ENCODE results near the gene BRI3.

The BRI3 gene

GRCh38 chr7:98335411-98335977, 54.0 kb downstream of the BRI3 start:
- TF ChIP-seq POLR2A (IDR thresholded peaks at IDR 0.05; ENCODE audit: low read depth, low read length) (no peak), TAF1 (IDR thresholded peaks at IDR 0.05; ENCODE audit: borderline replicate concordance, low read depth, low read length) (no peak), POLR2AphosphoS5 (IDR thresholded peaks at IDR 0.05; ENCODE audit: low read depth, low read length) (no peak)
- DNase-seq (ENCODE audit: insufficient read length) (no peak), FAIRE-seq (no peak)

GRCh38 chr7:98338441-98338840, 57.0 kb downstream of the BRI3 start:
- no peak for DNase-seq (ENCODE audit: insufficient read length)
- FAIRE-seq = no peak
- TF ChIP-seq POLR2A (IDR thresholded peaks at IDR 0.05; ENCODE audit: low read depth, low read length) = no peak
- TF ChIP-seq POLR2AphosphoS5 (IDR thresholded peaks at IDR 0.05; ENCODE audit: low read depth, low read length) = no peak
- no peak for TF ChIP-seq TAF1 (IDR thresholded peaks at IDR 0.05; ENCODE audit: borderline replicate concordance, low read depth, low read length)

DNA sequence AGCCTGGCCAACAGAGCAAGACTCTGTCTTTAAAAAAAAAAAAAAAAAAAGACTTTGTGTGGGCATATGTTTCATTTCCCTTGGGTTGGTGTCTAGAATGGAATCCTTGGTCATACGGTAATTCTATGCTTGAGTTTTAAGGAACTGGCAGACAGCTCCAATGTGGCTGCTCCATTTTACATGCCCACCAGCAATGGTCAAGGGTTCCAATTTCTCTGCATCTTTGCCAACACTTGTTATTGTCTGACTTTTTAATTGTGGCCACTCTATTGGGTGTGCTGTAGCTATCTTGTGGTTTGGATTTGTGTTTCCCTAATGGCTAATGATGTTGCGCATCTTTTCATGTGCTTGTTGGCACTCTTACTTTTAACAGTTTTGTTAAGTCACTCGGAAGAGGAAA, 57.6 kb downstream of the BRI3 start:
- FAIRE-seq (no peak), DNase-seq (ENCODE audit: insufficient read length) (no peak)
- TF ChIP-seq POLR2AphosphoS5 (IDR thresholded peaks at IDR 0.05; ENCODE audit: low read depth, low read length) (no peak), TAF1 (IDR thresholded peaks at IDR 0.05; ENCODE audit: borderline replicate concordance, low read depth, low read length) (no peak)

DNA sequence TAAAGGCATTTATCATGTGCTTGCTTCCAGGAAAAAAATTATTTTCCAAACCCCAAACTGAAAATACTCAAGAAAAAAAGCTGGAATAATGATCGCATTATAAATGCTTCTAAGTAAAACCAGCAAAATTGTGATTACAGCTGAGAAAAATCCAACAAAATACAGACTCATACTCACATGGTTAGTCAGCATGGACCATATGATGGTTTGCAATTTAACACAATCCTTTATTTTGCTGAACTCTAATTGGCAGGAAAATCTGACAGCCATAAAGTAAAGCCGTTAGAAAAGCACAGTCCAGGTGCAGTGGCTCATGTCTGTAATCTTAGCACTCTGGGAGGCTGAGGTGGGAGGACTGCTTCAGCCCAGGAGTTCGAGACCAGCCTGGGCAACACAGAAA, 59.6 kb downstream of the BRI3 start:
- FAIRE-seq (no peak), DNase-seq (ENCODE audit: insufficient read length) (no peak)
- TF ChIP-seq POLR2AphosphoS5 (IDR thresholded peaks at IDR 0.05; ENCODE audit: low read depth, low read length) (no peak), POLR2A (IDR thresholded peaks at IDR 0.05; ENCODE audit: low read depth, low read length) (no peak), TAF1 (IDR thresholded peaks at IDR 0.05; ENCODE audit: borderline replicate concordance, low read depth, low read length) (no peak)

Data from GM12892 (cell line).